Osteoblast (primary cell): ENCODE measurements around the gene SLC15A3. TPM values are rescaled to one million over a fixed set of nuclear protein-coding genes. Genes with fewer than 3 reads are reported as not detected.
A peak's percentile ranks its signal among the peaks of the same experiment; 100 is the strongest.

Experiments
- DNase-seq: peaks from one replicate; pipeline ENCODE4 v3.0.0; 2011; ENCODE audit warnings: low spot score, mixed read lengths; ENCODE audit not compliant: insufficient read length; ENCODE audit errors: missing footprints
- H2AFZ ChIP-seq: 2 replicates; pipeline ENCODE4 v1.6.0; 2011; ENCODE audit warnings: mild to moderate bottlenecking, low read length
- H3K27ac ChIP-seq: 2 replicates; pipeline ENCODE4 v1.5.1; 2011; ENCODE audit warnings: mild to moderate bottlenecking, low read depth, low read length, moderate library complexity
- H3K27me3 ChIP-seq: 2 replicates; pipeline ENCODE4 v1.6.0; 2012; ENCODE audit warnings: mild to moderate bottlenecking, control low read depth, inconsistent platforms, low read length, moderate library complexity; ENCODE audit not compliant: insufficient read depth
- H3K36me3 ChIP-seq: 2 replicates; pipeline ENCODE4 v1.5.1; 2011; ENCODE audit warnings: mild to moderate bottlenecking, low read length, control low read depth, moderate library complexity; ENCODE audit not compliant: insufficient read depth
- H3K4me1 ChIP-seq: 2 replicates; pipeline ENCODE4 v1.5.1; 2011; ENCODE audit warnings: mild to moderate bottlenecking, low read length, control low read depth, moderate library complexity; ENCODE audit not compliant: insufficient read depth
- H3K4me2 ChIP-seq: 2 replicates; pipeline ENCODE4 v1.6.0; 2011; ENCODE audit warnings: mild to moderate bottlenecking, low read length; ENCODE audit not compliant: insufficient read depth
- H3K4me3 ChIP-seq: fragments of 200-600 bp; sonication (generic); 3 replicates; pipeline ENCODE4 v1.5.1; 2012; ENCODE audit warnings: mild to moderate bottlenecking, low read length, inconsistent platforms; ENCODE audit not compliant: insufficient read depth
- H3K79me2 ChIP-seq: 2 replicates; pipeline ENCODE4 v1.6.0; 2012; ENCODE audit warnings: mild to moderate bottlenecking, low read length, control low read depth, inconsistent platforms; ENCODE audit not compliant: insufficient read depth
- H3K9me3 ChIP-seq: 2 replicates; pipeline ENCODE4 v1.5.1; 2011; ENCODE audit warnings: low read depth, low read length, control low read depth
- H4K20me1 ChIP-seq: 2 replicates; pipeline ENCODE4 v1.6.0; 2012; ENCODE audit warnings: mild to moderate bottlenecking, low read length, control low read depth; ENCODE audit not compliant: insufficient read depth
- total RNA-seq: library from RNA; depleted of rRNA; stranded (reverse); fragments of >200 nt; gene quantifications from 2 replicates; pipeline ENCODE4 v1.2.3, GENCODE V29; 2012
- TF ChIP-seq, protein P1 (sequence below): IDR thresholded peaks from 2 replicates; pipeline ENCODE4 v1.5.1; 2011; ENCODE audit warnings: mild to moderate bottlenecking, low read depth, low read length, moderate library complexity; ENCODE audit errors: extremely low read depth

Gene SLC15A3
- total RNA-seq, 1 donor = 10.9 TPM

DNA sequence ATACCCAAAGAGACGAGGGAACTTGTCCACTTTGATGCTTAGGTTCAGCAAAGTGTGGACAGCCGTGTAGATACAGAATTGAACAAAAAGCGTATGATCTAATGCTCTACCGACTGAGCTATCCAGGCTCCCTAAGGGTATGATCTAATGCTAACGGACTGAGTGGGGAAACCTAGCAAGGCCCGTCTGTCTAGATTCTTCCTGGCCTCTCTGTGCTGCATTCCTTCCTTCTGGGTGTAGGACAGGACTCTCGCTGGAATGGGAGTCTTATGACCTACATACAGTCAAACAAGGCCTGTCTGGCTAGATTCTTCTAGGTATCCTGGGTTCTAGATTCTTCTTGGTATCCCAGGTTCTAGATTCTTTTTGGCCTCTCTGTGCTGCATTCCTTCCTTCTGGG is 8.4 kb upstream of the SLC15A3 start:
- Histone ChIP-seq H3K27ac (no peak overlapping the region), H3K79me2 (no peaks in the 10 kb centered on the region), H3K4me2 (no peak overlapping the region), H3K4me1 (peaks cover 6% of the 10 kb centered on the region), H2AFZ (no peak overlapping the region), H3K36me3 (no peaks in the 10 kb centered on the region), H3K27me3 (peaks cover 12% of the 10 kb centered on the region), H4K20me1 (no peaks in the 10 kb centered on the region), H3K4me3 (no peak overlapping the region), H3K9me3 (no peaks in the 10 kb centered on the region)
- no peak for DNase-seq
- TF ChIP-seq, protein P1, sequence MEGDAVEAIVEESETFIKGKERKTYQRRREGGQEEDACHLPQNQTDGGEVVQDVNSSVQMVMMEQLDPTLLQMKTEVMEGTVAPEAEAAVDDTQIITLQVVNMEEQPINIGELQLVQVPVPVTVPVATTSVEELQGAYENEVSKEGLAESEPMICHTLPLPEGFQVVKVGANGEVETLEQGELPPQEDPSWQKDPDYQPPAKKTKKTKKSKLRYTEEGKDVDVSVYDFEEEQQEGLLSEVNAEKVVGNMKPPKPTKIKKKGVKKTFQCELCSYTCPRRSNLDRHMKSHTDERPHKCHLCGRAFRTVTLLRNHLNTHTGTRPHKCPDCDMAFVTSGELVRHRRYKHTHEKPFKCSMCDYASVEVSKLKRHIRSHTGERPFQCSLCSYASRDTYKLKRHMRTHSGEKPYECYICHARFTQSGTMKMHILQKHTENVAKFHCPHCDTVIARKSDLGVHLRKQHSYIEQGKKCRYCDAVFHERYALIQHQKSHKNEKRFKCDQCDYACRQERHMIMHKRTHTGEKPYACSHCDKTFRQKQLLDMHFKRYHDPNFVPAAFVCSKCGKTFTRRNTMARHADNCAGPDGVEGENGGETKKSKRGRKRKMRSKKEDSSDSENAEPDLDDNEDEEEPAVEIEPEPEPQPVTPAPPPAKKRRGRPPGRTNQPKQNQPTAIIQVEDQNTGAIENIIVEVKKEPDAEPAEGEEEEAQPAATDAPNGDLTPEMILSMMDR = no peak

DNA sequence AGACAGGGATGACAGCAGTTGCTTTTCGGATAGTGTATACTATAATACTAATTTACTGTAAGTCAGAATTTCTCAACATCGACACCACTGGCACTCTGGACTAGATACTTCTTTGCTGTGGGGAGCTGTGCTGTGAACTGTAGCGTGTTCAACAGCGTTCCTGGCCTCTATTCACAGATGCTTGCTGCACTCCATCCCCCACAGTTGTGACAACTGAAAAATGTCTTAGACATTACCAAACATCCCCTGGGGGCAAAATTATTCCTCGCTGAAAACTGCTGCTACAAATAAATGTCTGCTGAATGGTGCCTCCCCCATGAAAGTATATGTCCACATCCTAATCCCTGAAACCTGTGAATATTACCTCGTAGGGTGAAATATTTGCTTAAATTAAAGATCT is 7.5 kb upstream of the SLC15A3 start:
- no peak for DNase-seq
- no peaks in the 10 kb centered on the region for H3K79me2 ChIP-seq
- H2AFZ ChIP-seq = no peak overlapping the region
- no peak overlapping the region for H3K4me3 ChIP-seq
- peaks cover 12% of the 10 kb centered on the region for H3K27me3 ChIP-seq
- peaks cover 6% of the 10 kb centered on the region for H3K4me1 ChIP-seq
- no peaks in the 10 kb centered on the region for H4K20me1 ChIP-seq
- no peaks in the 10 kb centered on the region for H3K9me3 ChIP-seq
- H3K27ac ChIP-seq = no peak overlapping the region
- H3K4me2 ChIP-seq = no peak overlapping the region
- TF ChIP-seq, protein P1 = no peak
- H3K36me3 ChIP-seq = no peaks in the 10 kb centered on the region

- TF ChIP-seq, protein P1 = no peak
- Histone ChIP-seq H3K4me2 (no peak overlapping the region), H3K27me3 (peaks cover 12% of the 10 kb centered on the region), H4K20me1 (no peaks in the 10 kb centered on the region), H3K4me1 (peaks cover 11% of the 10 kb centered on the region), H2AFZ (no peak overlapping the region), H3K27ac (no peak overlapping the region), H3K4me3 (no peak overlapping the region), H3K36me3 (no peaks in the 10 kb centered on the region), H3K9me3 (no peaks in the 10 kb centered on the region), H3K79me2 (no peaks in the 10 kb centered on the region)
- peak; percentile 92 for DNase-seq
These were observed 5.2 kb upstream of the SLC15A3 start for GRCh38 chr11:60957188-60957587.

DNA sequence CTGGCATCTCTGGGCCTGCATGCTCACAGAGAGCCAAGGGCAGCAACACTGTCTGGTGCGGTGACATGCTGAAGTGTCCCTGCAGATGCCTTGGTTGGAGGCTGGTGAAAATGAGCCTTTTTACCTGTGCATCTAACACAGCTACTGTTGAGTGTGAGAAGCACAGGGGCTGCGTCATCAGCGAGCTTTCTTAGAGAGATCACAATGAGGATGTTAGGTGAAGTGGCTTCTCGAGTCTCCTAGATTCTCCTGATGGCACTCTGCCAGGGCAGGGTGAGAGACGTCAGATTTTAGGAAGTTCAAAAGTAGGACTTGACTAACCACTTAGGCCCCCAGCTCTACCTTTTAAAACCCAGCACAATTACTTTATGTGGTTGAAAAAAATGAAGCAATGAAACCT is 3.6 kb upstream of the SLC15A3 start:
- Histone ChIP-seq H3K27ac (no peak overlapping the region), H3K9me3 (no peaks in the 10 kb centered on the region), H3K4me3 (no peak overlapping the region), H3K79me2 (no peaks in the 10 kb centered on the region), H2AFZ (no peak overlapping the region), H3K27me3 (peaks cover 4% of the 10 kb centered on the region), H4K20me1 (no peaks in the 10 kb centered on the region), H3K4me2 (no peak overlapping the region), H3K4me1 (peaks cover 11% of the 10 kb centered on the region), H3K36me3 (no peaks in the 10 kb centered on the region)
- TF ChIP-seq, protein P1 = no peak
- DNase-seq = no peak
